Inferior parietal cortex (tissue), 1 donor: ENCODE data around the gene PPP1R10.
A peak's percentile ranks its signal among the peaks of the same experiment; 100 is the strongest.

Experiments used
- DNase-seq: peaks from one replicate; pipeline ENCODE4 v3.0.0-alpha.2; 2016; ENCODE audit errors: extremely low spot score

PPP1R10 gene

GRCh38 chr6:30598912-30599624 lies 18.0 kb downstream of the PPP1R10 start:
- DNase-seq = no peak

DNA sequence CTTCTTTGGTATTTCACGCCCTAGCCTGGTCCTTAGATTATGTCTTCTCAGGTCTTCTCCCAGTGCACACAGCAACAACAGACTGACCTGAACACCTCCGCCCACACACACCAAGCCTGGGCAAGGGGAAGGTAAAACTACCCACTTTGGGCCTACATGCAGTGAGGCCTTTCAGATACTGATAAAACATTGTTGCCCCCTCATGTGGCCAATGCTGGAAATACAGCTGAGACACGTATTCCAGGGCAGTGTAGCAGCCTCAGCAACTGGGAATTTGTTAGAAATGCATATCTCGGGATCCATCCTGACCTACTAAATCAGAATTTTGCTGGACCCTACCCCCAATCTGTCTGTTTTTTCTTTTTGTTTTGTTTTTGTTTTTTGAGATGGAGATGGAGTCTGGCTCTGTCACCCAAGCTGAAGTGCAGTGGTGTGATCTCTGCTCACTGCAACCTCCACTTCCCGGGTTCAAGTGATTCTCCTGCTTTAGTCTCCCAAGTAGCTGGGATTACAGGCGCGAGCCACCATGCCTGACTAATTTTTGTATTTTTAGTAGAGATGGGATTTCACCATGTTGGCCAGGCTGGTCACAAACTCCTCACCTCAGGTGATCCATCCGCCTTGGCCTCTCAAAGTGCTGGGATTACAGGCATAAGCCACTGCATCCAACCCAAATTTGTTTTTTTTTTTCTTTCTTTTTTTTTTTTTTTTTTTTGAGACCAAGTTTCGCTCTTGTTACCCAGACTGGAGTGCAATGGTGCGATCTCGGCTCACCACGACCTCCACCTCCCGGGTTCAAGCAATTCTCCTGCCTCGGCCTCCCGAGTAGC lies 19.5 kb downstream of the PPP1R10 start:
- DNase-seq = peak; percentile 85

DNA sequence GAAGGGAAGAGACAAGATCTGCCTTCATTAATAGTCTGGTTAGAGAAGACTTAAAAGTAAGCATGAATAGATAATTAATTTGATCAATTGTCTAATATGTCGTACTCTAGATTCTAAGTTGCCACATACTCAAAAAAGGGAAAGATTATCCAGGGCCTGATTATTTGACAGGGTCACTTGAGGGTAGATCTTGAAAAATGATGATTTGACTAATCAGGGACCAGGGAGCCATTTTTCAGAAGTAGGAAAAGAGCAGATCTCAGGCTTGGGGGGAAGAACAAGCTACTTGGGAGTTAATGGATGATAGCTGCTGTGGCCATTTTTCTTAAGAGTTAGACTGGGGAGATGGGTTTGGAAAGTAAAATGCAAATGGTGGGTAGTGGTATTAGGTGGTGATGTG lies 24.8 kb downstream of the PPP1R10 start:
- DNase-seq = no peak

DNA sequence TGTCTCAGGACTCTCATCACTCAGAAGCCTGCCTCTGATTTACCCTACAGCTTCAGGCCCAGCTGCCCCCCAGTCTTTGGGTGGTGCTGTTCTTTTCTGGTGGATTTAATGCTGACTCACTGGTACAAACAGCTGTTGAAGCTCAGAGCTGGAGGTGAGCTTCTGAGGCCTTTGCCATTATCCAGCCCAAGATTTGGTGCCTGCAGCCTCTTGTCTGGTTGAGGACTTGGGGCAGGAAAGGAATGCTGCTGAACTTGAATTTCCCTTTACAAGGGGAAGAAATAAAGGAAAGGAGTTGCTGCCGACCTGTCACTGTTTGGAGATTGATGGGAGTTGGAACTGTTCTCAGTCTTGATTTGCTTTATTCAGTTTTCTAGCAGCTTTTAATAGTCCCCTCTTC lies 26.0 kb downstream of the PPP1R10 start:
- DNase-seq = no peak

DNA sequence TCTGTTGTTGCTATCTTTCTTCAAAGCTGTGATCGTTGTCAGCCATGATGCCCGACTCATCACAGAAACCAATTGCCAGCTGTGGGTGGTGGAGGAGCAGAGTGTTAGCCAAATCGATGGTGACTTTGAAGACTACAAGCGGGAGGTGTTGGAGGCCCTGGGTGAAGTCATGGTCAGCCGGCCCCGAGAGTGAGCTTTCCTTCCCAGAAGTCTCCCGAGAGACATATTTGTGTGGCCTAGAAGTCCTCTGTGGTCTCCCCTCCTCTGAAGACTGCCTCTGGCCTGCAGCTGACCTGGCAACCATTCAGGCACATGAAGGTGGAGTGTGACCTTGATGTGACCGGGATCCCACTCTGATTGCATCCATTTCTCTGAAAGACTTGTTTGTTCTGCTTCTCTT lies 26.5 kb downstream of the PPP1R10 start:
- no peak for DNase-seq

- no peak for DNase-seq
Measured at GRCh38 chr6:30589754-30590358, 27.2 kb downstream of the PPP1R10 start.

GRCh38 chr6:30583921-30584320 lies 33.1 kb downstream of the PPP1R10 start:
- DNase-seq = no peak

DNA sequence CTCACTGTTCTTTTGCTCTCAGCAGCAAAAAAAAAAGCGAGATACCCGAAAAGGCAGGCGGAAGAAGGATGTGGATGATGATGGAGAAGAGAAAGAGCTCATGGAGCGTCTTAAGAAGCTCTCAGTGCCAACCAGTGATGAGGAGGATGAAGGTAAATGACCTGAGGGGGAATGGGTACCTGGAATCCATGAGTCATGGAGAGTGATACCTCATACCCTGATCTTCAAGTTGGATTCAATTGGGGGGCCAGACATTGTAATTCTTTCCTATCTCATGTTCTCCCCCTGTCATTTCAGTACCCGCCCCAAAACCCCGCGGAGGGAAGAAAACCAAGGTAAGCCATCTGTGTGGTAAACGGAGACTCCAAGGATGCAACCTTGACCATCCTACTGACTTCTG lies 39.0 kb downstream of the PPP1R10 start:
- no peak for DNase-seq

- no peak for DNase-seq
Measured at GRCh38 chr6:30573113-30573512, 43.9 kb downstream of the PPP1R10 start.

DNA sequence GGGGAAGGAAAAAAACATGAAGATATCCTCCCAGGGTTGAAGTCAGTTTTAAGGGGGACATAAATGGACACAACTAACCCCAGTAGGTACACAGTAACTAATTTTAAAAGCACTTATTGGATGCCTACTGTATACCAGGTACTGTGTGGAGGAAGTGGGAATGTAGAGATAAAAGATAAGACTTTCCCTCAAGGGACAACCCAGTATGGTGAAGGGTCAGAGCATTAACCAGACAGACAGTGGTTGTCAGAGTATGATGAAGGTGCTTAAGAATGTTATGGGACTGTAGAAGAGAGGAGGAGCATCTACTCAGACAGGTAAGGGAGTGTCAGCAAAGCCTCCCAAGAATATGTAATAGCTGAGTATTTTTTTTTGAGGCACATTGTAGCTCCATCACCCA lies 44.9 kb downstream of the PPP1R10 start:
- no peak for DNase-seq

- DNase-seq = no peak
Measured at GRCh38 chr6:30571762-30572082, 45.3 kb downstream of the PPP1R10 start.

- DNase-seq = peak; percentile 97
Measured at GRCh38 chr6:30571075-30571761, 45.8 kb downstream of the PPP1R10 start, which contains the start of gene ABCF1. Gene ABCF1 (plus strand): TSS chr6:30571442. CDS start chr6:30571488, 46 bp downstream.

DNA sequence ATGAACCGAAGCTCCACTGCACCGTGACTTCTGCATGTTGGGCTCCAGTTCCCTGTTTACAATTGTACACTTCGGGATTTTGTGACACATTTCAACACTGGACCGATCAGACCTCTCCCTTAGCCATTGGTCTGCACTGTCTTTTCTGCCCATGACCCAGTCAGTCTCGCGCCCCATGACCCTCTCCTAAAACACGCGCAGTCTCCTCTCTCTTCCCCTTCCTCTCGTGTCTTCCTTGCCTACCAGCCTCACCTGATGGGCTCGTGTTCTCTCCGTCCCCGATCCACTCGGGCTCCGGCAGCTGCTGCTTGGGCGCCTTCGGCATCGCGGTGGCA lies 46.3 kb downstream of the PPP1R10 start:
- no peak for DNase-seq

DNA sequence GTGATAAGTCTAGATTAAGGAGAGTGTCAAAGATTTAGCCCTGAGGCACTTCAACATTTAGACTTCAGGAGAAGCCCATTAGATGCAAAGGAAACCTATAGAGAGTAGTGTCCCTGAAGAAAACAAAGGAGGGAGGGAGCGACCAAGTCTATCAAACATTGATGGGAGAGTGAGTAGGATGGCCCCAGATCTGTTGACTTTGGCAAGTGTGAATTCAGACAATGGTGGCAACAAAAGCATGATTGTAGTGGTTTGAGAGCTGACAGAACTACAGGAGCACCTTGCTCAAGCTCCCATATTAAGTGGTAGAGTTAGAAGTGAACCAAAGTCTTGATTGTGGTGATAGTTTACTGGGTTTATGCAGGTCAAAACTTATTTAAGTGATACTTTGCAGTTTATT lies 46.8 kb downstream of the PPP1R10 start:
- DNase-seq = no peak

DNA sequence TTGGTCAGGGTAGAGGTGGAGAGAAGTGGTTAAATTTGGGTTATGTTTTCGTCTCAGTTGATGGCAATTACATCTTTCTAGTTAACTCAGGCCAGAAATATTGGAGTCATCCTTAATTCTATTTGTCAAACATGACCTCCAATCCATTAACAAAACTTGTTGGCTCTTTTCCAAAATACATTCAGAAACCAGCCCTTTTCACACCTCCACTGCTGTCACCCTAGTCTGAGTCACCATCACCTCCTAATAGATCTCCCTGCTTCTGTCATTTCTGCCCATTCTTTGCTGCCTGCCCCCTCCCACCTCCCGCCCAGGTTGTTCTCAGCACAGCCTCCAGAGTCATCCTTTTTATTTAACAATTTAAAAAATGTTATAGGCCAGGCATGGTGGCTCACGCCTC lies 48.8 kb downstream of the PPP1R10 start:
- DNase-seq = no peak

GRCh38 chr6:30565772-30566171 lies 51.3 kb downstream of the PPP1R10 start:
- DNase-seq = no peak

DNA sequence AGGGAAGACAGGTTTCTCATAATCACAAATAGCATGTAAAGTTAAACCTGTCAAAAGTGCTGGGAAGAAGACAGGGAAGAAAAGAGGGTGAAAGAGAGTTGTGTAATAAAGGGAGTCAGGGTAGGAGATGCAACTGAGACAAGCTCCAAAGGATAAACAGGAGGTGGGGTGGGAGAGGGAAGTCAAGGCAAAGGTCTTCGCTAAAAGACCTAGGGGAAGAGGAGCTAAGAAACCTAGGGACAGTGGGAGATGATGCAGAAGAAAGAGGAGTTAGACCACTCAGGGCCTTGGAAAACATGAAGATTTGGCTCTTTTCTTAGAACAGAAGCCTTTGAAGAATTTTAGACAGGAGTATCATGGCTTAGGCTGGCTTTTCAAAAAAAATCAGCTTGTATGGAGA lies 52.9 kb downstream of the PPP1R10 start:
- no peak for DNase-seq

DNA sequence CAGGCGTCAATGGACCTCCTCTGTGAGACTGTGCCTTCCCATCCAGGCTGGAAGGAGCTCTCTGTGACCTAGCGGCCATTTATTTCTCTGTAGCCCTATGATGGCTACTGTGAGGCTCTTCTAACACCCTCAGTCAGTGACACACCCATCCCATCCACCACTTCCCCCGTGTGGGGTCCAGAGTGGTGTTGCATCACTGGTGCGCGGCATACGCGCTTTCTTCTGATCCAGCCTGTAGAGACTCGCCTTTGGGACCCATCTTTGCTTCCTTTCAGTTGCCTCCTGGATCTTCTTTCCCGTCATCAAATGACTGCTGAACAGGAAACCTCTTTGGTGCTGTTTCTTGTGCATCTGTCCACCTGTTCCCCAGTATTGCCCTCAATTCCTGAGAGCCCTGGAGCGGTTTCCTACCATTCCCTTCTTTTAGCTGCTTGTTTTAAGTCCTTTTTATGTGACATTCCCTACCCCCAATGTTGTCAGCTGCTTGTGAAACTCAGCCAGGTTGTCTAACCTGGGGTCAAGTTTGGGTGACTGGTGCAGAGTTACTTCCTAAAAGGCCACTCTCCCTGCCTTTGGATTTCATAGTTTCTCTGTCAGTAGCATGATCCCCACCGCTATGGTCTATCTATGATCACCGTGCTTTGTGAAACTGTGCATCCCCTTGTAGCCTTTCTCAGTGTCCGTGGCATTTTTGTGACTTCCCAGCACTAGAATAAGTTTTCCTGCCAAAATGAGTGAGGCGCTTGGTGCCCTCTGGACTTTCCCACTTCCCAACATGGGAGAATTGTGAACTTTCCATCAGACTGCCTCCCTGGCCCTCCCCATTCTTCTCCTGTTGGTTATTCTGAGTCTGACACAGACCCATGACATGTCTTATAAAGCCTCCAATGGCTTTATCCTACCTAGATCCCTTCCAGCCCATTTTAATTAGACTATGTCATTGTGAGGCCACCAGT lies 54.3 kb downstream of the PPP1R10 start:
- DNase-seq = no peak

GRCh38 chr6:30560930-30561329 lies 56.1 kb downstream of the PPP1R10 start:
- DNase-seq = no peak

DNA sequence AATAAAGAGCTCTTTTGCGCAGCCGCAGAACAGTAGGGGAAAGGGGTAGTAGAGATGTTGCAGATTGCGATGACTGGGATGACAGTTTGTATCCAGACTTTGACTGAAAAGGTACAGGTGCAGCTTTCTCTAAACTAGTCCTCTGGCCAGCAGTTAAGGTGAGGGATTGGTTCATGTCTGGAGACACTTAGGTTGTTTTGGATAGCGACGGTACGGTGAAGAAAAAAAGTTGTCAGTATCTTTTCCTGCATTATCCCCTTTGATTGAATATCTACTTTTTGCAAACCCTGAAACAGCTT lies 59.4 kb downstream of the PPP1R10 start:
- DNase-seq = peak; percentile 52

GRCh38 chr6:30556906-30557682 lies 59.9 kb downstream of the PPP1R10 start, which contains the start of gene PRR3:
Gene PRR3 (plus strand): TSS chr6:30557295. CDS start chr6:30557345, 50 bp downstream.
- peak; percentile 97 for DNase-seq
